ENCODE data around the gene EPRS1. TPM values are rescaled to one million over a fixed set of nuclear protein-coding genes. Genes with fewer than 3 reads are reported as not detected.
A peak's percentile ranks its signal among the peaks of the same experiment; 100 is the strongest.

The EPRS1 gene
- total RNA-seq, 1 donor from 2014 or later: 65.4 TPM

GRCh38 chr1:220067269-220068204 is 21.2 kb upstream of the EPRS1 start:
- TF ChIP-seq CTCF (IDR thresholded peaks at IDR 0.05): no peak
- ATAC-seq (no peak), DNase-seq (no peak)
- Histone ChIP-seq H3K9me3 (no peaks in the 10 kb centered on the region), H3K4me1 (no peaks in the 10 kb centered on the region), H3K27ac (no peak overlapping the region), H3K36me3 (peaks cover 87% of the 10 kb centered on the region), H3K27me3 (ENCODE audit: low read depth) (no peaks in the 10 kb centered on the region), H3K4me3 (no peak overlapping the region)
- intact Hi-C loops (cut with DNase I): no loop called here

GRCh38 chr1:220062629-220063028 is 16.3 kb upstream of the EPRS1 start:
- Histone ChIP-seq H3K27me3 (ENCODE audit: low read depth) (no peaks in the 10 kb centered on the region), H3K9me3 (no peaks in the 10 kb centered on the region), H3K4me3 (no peak overlapping the region), H3K4me1 (no peaks in the 10 kb centered on the region), H3K27ac (no peak overlapping the region), H3K36me3 (peaks cover 93% of the 10 kb centered on the region)
- ATAC-seq (no peak), DNase-seq (no peak)
- no peak for TF ChIP-seq CTCF (IDR thresholded peaks at IDR 0.05)
- intact Hi-C loops (cut with DNase I): no loop called here

- peaks cover 87% of the 10 kb centered on the region for H3K36me3 ChIP-seq
- no peak for ATAC-seq
- no peak for TF ChIP-seq CTCF (IDR thresholded peaks at IDR 0.05)
- H3K27me3 ChIP-seq (ENCODE audit: low read depth): no peaks in the 10 kb centered on the region
- no peak for DNase-seq
- no peaks in the 10 kb centered on the region for H3K4me1 ChIP-seq
- intact Hi-C loops (cut with DNase I): no loop called here
- no peak overlapping the region for H3K4me3 ChIP-seq
- H3K9me3 ChIP-seq: no peaks in the 10 kb centered on the region
- no peak overlapping the region for H3K27ac ChIP-seq
Observed at GRCh38 chr1:220060876-220061275, 14.6 kb upstream of the EPRS1 start.

GRCh38 chr1:220056374-220056773 is 10.1 kb upstream of the EPRS1 start:
- Histone ChIP-seq H3K4me1 (no peaks in the 10 kb centered on the region), H3K27me3 (ENCODE audit: low read depth) (no peaks in the 10 kb centered on the region), H3K27ac (no peak overlapping the region), H3K36me3 (peaks cover 55% of the 10 kb centered on the region), H3K9me3 (no peaks in the 10 kb centered on the region), H3K4me3 (no peak overlapping the region)
- no peak for ATAC-seq
- intact Hi-C loops (cut with DNase I): no loop called here
- DNase-seq: no peak
- TF ChIP-seq CTCF (IDR thresholded peaks at IDR 0.05): no peak

GRCh38 chr1:220045356-220046051 is 801 bp downstream of the EPRS1 start:
- H3K27ac ChIP-seq: peak overlapping the region; percentile 83
- no peak for TF ChIP-seq CTCF (IDR thresholded peaks at IDR 0.05)
- peak overlapping the region; percentile 82 for H3K4me3 ChIP-seq
- H3K9me3 ChIP-seq: no peaks in the 10 kb centered on the region
- H3K4me1 ChIP-seq: peaks cover 30% of the 10 kb centered on the region
- H3K27me3 ChIP-seq (ENCODE audit: low read depth): no peaks in the 10 kb centered on the region
- peaks cover 5% of the 10 kb centered on the region for H3K36me3 ChIP-seq
- ATAC-seq (peak in 1 of 2 donors; percentile 11), DNase-seq (no peak)
- intact Hi-C loops (cut with DNase I): no loop called here

Measured in lower lobe of right lung (tissue), 2 donors.